Measurements from ENCODE around the gene NSG1.

Gene NSG1

DNA sequence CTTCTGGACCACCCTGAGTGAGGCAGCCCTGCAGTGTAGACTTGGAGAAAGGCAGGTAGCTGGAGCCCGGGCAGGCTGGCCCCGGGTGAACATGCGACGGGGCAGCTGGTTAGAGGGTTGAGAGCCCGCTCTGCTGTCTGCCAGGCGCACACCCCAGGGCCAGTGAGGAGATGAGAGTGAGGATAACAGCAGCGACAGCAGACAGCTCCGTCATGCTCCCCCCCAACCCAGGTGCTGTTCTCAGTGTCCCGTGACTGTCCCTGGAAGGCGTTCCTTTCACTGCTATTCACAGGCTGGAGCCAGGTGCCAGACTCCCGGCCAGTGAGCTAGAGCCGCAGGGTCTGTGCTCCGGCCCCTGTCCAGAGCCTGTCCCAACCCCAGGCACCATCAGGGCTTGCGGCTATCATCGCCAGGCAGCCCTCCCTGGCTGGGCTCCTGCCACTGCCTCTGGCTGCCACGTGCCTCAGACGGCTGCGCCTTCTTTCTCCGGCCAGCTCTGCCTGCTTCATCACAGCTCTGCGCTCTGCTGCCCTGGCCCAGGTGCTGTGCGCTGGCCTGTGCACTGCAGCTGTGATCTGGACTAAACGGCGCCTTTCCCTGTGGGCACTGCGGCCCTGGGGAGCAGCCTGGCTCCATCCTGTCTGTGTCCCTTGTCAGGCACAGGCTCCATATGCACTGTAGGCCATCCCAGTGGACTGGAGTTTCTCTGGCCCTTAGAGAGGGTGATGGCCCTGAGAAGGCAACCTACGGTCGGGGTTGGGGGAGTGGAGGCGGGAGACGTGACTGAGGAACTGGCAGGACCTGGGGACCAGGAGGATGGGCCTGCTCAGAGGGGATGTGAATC, 19.8 kb downstream of the NSG1 start:
- TF ChIP-seq, protein P1, sequence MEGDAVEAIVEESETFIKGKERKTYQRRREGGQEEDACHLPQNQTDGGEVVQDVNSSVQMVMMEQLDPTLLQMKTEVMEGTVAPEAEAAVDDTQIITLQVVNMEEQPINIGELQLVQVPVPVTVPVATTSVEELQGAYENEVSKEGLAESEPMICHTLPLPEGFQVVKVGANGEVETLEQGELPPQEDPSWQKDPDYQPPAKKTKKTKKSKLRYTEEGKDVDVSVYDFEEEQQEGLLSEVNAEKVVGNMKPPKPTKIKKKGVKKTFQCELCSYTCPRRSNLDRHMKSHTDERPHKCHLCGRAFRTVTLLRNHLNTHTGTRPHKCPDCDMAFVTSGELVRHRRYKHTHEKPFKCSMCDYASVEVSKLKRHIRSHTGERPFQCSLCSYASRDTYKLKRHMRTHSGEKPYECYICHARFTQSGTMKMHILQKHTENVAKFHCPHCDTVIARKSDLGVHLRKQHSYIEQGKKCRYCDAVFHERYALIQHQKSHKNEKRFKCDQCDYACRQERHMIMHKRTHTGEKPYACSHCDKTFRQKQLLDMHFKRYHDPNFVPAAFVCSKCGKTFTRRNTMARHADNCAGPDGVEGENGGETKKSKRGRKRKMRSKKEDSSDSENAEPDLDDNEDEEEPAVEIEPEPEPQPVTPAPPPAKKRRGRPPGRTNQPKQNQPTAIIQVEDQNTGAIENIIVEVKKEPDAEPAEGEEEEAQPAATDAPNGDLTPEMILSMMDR (conservative IDR thresholded peaks at IDR 0.05; ENCODE audit: low read depth, low read length), result no peak
- no peak overlapping the region for H3K4me3 ChIP-seq (ENCODE audit: low read depth, low read length)
- no peak for DNase-seq (ENCODE audit: low read depth)

DNA sequence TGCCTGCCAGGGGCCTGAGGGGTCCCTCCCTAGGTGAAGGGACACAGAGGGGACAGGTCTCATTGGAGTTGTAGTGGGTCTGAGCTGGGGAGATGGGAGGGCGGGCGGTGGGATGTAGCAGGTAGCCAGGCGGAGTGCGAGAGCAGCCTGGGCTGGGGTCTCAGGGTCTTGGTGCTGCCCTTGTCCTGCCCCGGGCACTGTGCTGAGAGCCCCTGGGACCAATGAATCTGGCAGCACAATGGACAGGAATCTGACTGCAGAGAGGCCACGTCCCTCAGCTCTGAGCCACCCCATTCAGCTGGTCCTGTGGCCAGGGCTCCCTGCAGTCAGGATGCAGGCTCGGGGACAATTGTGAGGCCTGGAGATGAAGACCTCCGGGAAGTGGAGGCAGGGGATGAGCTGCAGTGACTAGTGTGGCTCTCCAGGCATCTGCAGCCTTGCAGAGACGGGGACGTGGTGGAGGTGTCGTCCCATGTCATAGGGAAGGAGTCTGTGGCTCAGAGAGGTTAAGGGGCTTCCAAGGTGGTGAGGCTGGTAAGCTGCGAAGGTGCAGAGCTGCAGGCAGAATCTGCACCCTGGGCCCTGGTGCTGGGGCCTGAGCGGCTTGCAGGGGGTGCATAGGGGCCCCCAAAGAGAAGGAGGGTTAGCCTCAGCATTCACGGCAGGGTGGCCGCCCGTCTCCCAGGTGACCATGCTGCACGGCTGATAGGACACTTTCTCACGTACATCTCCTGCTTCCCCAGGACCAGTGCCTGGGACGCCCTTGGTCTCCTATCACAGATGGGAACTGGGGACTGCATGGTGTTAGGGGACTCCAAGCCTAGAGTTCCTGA, 20.6 kb downstream of the NSG1 start:
- no peak overlapping the region for H3K4me3 ChIP-seq (ENCODE audit: low read depth, low read length)
- DNase-seq (ENCODE audit: low read depth), result no peak
- TF ChIP-seq, protein P1 (conservative IDR thresholded peaks at IDR 0.05; ENCODE audit: low read depth, low read length), result no peak

DNA sequence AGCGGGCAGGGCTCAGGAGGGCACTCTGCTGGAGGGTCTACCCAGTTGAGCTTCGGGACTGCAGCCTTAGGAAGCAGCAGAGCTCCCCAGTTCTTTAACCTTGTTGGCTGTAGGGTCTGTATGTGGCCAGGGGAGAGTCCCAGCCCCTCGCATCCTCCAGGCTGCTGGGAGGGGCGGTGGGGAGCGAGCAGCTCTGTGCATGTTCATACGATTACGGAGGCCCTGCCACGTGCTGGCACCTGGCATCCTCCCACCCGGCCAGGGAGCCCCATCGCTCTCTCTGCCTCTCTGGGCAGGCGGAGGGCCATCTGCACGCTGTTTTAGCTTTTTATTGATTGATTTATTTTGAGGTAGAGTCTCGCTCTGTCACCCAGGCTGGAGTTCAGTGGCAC, 21.2 kb downstream of the NSG1 start:
- DNase-seq (ENCODE audit: low read depth), result no peak
- TF ChIP-seq, protein P1 (conservative IDR thresholded peaks at IDR 0.05; ENCODE audit: low read depth, low read length), result no peak
- H3K4me3 ChIP-seq (ENCODE audit: low read depth, low read length), result no peak overlapping the region

DNA sequence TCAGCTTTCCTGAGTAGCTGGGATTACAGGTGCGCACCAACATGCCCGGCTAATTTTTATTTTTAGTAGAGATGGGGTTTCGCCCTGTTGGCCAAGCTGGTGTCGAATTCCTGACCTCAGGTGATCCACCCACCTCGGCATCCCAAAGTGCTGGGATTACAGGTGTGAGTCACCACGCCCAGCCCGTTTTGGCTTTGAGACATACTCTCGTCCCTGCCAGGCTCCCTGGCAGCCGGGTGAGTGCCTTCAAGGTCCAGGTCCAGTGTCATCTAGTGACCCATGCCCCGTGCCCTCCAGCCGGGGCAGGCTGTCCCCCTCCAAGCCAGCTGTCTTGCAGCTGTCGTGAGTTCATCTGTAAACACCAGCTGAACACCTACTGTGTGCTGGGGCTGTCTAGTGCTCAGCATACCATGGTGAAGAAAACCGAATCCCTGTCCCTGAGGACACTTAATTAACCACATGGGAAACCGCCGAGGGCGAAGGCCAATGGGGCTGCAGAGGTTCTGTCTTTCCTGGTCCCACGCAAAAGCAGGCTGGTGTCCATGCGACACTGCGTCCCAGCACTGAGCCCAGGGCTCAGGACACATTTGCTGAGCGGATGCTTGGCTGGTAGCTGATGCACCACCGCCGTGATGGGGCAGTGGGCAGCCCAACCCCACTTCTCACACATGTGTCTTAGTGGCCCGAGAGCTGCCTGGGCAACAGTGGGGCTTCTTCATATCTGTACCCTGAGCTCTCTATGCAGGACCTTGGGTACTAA, 21.9 kb downstream of the NSG1 start:
- TF ChIP-seq, protein P1 (conservative IDR thresholded peaks at IDR 0.05; ENCODE audit: low read depth, low read length), result no peak
- DNase-seq (ENCODE audit: low read depth), result no peak

DNA sequence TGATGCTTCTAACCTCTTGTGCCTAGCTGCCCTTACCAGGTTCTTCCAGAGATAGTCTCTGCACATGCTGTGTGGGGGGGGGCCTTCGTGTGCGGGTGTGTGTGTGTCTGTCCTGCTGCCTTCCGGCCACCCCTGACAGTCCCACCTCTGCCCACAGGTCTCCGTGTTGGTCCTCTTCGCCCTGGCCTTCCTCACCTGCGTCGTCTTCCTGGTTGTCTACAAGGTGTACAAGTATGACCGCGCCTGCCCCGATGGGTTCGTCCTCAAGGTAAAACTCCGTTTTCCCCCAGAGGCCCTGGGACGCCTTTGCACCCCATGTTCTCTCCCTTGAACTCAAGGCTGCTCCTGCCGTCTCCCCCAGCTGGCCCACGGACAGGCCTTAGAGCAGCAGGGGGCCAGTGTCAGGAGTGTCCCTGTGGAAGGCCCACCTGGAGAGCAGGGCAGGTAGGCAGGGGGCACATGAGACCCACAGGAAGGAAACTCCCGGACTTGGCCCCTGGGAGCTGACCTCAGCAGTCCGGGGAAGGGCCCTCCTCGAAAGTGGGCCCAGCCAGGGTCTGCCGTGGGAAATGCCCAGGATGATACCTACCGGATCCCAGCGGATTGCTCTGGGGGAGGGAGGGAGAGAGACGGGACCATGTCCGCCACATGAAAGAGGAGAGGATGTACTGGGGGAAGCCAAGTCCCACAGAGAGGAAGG, 22.7 kb downstream of the NSG1 start:
- TF ChIP-seq, protein P1 (conservative IDR thresholded peaks at IDR 0.05; ENCODE audit: low read depth, low read length), result no peak
- no peak for DNase-seq (ENCODE audit: low read depth)
- H3K4me3 ChIP-seq (ENCODE audit: low read depth, low read length), result no peak overlapping the region

More for the DNA sequence above, 21.9 kb downstream of the NSG1 start:
- H3K4me3 ChIP-seq (ENCODE audit: low read depth, low read length), result no peak overlapping the region

DNA sequence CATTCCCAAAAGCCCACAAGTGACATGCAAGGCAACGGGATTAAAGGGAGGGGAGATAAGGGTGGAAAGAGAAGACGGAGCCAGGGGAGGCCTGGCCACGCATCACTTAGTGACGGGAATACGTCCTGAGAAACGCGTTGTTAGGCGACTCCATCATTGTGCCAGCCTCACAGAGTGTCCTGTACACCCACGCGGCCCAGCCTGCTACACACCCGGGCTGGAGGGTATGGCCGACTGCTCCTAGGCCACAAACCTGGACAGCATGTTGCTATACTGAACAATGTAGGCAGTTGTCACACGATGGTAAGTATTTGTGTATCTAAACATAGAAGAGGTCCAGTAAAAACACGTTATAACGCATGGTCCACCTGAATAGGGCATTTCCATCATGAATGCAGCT, 23.4 kb downstream of the NSG1 start:
- no peak for DNase-seq (ENCODE audit: low read depth)

More for the DNA sequence above, 23.4 kb downstream of the NSG1 start:
- TF ChIP-seq, protein P1 (conservative IDR thresholded peaks at IDR 0.05; ENCODE audit: low read depth, low read length), result no peak
- no peak overlapping the region for H3K4me3 ChIP-seq (ENCODE audit: low read depth, low read length)

Measured in choroid plexus epithelial cell (primary cell).